ENCODE data around the gene DISP2.
A peak's percentile ranks its signal among the peaks of the same experiment; 100 is the strongest.

DISP2 gene

DNA sequence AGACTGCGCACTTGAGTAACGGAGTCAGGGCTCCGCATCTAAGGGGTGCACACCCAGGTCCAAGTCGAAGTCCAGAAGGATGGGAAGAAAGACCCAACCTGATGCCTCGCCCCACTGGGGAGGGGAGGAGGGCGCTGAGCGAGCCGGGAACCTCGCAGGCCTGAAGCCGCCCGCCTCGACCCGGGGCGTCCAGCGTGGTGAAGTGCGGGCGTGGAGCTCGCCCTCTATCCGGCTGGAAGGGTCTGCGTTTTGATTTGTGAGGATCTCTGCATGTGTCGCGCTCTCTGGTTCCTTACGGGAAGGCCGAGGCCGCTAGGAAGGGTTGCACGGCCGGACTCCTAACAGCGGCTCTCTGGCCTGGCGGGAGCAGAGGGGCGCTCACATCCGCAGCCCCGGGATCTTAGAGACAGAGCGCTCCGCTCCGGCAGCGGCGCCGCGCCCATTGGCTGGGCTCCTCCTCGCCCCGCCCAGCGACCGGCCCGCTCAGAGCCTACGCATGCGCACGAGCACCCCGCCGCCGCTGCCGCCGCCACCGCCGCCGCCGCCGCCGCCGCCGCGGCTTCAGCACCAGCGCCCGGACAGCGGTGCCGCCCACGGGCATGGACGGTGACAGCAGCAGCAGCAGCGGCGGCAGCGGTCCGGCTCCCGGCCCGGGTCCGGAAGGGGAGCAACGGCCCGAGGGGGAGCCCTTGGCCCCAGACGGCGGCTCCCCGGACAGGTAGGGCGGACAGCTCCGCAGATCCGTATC lies at the start of gene DISP2:
Gene DISP2, plus strand, starts transcription at position 497 of the 748 bp plus-strand sequence. Its CDS starts 103 bp downstream, at position 600.
- peak; percentile 94 for DNase-seq

- DNase-seq = no peak
Measured at GRCh38 chr15:40309344-40309862, 48.6 kb upstream of the DISP2 start.

GRCh38 chr15:40310001-40310959 lies 47.7 kb upstream of the DISP2 start:
- DNase-seq = no peak

DNA sequence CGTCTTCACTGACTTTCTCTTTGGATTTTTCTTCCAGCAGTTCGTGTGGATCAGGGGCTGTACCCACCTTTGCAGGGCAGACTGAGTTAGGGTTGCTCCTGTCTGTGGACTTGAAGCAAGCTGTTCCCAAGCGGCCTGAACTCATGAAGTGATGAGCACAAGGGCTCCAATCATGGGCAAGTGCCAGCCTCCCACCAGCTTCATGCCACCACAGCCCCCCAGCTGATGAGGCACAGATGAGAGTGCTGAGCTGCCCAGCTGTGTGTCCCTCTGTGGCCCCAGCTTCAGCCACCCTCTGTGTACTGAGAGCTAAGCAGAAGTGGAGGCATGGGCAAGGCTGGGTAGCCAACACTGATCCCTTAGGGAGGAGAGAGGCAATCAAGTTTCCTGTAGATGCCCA lies 47.0 kb upstream of the DISP2 start:
- no peak for DNase-seq

- no peak for DNase-seq
Measured at GRCh38 chr15:40312370-40313158, 45.5 kb upstream of the DISP2 start.

- no peak for DNase-seq
Measured at GRCh38 chr15:40313531-40314398, 44.3 kb upstream of the DISP2 start.

DNA sequence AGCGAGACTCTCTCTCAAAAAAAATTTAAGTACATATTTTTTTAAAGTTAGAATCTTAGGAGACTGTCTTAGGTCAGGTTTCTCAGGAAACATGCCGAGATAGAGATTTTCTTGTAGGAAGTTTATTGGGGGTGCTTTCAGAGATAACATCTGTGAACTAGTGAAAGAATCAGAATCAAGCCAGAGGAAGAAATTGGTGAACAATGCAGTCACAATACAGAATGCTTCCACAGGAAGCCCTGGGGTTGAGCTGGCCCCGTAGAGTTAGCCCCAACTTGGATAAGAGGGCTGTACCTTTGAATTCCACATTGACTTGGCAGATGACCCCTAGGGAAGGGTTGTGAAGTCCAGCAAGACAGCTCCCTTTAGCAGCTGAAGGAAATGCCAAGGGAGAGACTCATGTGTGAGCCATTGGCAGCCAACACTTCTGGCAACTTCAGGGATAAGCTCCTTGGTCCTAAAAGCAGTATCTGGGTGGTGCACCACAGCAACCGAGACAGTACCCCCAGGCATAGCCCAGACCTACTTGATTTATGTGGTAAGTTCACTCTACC lies 43.2 kb upstream of the DISP2 start:
- DNase-seq = no peak

DNA sequence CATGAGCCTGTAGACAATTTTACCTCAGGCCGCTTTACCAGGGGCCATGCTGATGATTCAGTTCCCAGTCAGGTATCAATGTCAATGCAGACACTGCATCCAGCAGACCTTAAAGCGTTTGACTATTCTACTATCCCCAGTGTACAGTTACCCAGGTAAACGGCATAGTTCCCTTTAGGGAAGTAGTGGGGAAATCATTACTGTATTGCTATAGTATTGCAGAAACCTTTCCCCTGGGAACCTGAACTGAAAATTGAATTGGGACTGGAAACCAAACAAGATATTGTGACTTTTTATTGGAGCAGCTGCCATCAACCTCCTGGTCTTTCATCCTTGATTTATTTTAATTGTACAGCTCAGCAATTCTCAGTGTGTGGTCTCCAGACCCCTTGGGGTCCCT lies 41.1 kb upstream of the DISP2 start:
- DNase-seq = no peak

DNA sequence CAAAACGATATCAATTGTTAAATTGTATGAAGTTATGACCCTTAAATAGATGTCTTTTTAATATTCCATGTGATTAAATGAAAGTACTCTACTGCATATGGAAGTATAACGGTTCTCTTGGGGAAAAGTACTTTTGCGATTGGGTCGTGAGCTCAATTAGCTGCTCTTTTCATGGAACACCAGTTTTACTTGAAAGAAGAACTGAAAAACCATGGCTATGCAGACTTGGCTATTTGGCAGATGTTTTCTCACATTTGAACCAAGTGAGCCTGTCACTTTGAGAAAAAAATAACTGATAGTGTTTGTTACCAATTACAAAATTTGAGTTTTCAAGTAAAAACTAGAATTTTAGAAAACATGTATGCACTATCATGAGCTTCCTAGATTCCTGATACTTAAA lies 40.4 kb upstream of the DISP2 start:
- no peak for DNase-seq

- DNase-seq = no peak
Measured at GRCh38 chr15:40320409-40320808, 37.6 kb upstream of the DISP2 start.

GRCh38 chr15:40320931-40321371 lies 37.1 kb upstream of the DISP2 start:
- DNase-seq = no peak

- DNase-seq = peak; percentile 62
Measured at GRCh38 chr15:40322531-40323238, 35.3 kb upstream of the DISP2 start.

DNA sequence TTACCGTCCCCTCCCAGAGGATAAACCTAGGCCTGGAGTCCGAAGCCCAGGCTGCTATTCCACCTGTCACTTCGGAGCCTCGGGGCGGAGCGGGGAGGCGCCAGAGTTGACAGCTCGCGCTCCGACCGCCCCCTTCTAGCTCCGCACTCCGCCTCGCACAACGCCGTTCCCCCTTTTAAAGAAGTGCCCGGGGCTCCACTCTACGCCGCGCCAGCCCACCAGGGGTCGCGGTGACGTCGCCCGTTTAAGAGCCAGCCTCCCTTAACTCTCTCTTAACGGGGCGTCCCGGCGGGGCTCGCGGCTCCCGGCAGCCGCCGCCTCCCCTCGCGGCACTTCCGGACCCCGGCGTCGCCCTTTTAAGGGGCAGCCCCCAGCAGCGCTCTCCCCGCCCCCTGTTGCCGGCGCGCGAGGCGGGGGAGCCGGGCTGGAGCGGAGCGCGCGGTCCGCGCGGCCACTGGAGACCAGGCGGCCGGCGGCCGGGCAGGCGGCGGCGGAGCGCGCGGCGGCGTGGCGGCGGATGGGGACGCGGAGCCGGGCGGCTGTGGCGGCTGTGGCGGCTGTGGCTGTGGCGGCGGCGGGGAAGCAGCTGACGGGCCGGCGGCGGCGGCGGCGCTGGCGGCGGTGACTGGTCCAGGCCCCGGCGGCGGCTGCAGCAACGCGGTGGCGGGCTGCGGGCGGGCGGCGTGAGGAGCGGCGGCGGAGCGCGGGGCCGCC lies 34.6 kb upstream of the DISP2 start, which contains the start of gene INAFM2:
Gene INAFM2, plus strand, starts transcription at position 454 of the 714 bp plus-strand sequence. CDS start 364 bp downstream, outside the sequence.
- peak; percentile 93 for DNase-seq

DNA sequence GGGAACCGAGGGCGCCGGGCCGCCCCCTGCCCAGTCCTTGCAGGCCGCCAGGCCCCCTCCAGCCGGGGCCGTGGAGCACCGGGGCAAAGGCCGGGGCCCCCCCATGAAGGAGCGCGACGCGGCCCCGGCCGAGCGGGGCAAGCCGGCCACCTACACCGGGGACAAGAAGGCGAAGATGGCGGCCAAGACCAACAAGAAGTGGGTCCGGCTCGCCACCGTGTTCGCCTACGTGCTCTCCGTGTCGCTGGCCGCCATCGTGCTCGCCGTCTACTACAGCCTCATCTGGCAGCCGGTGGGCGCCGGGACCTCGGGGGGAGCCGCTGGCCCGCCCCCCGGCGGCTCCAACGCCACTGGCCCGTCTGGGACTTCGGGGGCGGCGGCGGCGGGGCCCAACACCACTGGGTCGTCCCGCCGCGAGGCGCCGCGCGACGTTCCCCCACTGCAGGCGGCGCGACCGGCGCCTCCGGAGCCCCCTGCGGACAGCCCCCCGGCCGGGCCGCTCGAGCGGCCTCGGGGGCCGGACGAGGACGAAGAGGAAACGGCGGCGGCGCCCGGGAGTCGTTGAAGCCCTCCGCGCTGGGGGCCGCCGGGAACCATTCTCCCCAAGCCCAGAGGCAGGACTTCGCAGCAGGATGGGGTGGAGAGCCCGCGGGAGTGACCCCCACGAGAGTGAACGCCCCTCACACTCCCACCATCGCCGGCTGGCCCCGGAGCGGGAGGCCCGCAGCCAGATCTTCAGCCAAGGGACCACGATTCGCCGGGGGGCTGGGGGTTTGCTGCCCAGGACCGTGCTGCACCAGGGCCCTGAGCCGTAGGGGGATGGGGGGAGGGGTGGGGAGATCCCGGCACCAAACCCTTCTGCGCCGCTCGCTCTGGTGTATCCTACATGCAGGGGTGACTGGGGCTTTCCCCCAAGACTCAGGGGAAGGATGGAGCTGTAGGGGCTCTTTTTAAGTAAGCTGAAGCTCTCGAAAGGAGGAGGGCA lies 33.8 kb upstream of the DISP2 start:
- peak; percentile 51 for DNase-seq

- no peak for DNase-seq
Measured at GRCh38 chr15:40325188-40325587, 32.8 kb upstream of the DISP2 start.

DNA sequence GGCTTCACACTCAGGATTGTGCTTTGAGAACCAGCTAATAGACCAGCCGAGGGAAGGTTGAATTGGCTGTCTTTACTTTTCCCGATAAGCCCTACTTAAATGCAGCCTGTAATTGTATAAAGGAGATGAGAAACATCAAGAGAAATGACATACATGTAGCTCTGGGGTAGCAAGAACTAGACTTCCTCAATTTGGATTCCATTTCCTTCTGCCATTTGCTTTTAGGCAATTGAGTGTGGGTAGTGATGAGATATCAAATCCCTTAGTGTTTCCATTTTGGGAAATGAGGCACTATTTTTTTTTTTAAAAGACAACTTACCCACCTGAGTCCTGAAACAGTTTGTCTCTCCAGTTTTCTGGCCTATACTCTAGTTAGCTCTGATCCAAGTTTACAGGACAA lies 32.3 kb upstream of the DISP2 start:
- no peak for DNase-seq

- DNase-seq = no peak
Measured at GRCh38 chr15:40327457-40327856, 30.6 kb upstream of the DISP2 start.

DNA sequence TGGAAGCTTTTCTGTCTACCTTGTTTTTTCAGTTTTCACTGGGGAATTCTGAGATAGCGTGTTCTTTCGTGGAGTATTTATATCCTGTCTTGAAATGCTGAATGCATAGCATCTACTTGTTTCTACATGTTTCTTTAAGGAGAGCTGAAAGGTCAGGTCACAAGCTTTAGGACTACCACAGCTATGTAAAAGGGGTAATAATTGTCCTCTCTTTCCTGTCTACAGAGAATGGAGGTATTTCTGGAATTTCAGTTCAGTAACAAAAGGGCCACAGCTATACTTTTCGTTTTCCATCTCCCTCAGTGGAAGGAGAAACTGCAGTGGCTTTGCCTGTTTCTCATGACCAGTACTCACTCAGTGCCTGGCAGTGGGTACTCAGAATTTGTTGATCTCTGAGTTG lies 29.8 kb upstream of the DISP2 start:
- no peak for DNase-seq

- DNase-seq = no peak
Measured at GRCh38 chr15:40328751-40329150, 29.3 kb upstream of the DISP2 start.
